ENCODE results near the gene ARSK. TPM values are rescaled to one million over a fixed set of nuclear protein-coding genes. Genes with fewer than 3 reads are reported as not detected.
"Not testable (repeated sequence)": the region's sequence is repeated elsewhere in the genome, so short reads cannot be mapped to it uniquely, and the experiment has no call there.

ARSK gene
- total and polyA plus RNA-seq, 10 of the 15 experiments (the other 5 are each of a cell fraction or from before 2014, with no cell fraction given) = 1.6 to 9.5 (median 5.8) TPM

- TF ChIP-seq RELB (IDR thresholded peaks at IDR 0.05; ENCODE audit: low read depth) (no peak), POLR2A (IDR thresholded peaks at IDR 0.05; ENCODE audit: low read depth, low read length) (peak; percentile 61), RAD51 (IDR thresholded peaks at IDR 0.05) (0 out of 2 replicates have a peak, but pooled peaks have one; percentile 12), ZSCAN29 (IDR thresholded peaks at IDR 0.05) (no peak), KAT2A (conservative IDR thresholded peaks at IDR 0.05; ENCODE audit: control insufficient read depth, low read depth, low read length) (no peak)
Observed at GRCh38 chr5:95631991-95632675, 77.2 kb downstream of the ARSK start (continued).

- DNase-seq (ENCODE audit: low read depth, low spot score); H3K36me3 ChIP-seq (ENCODE audit: control insufficient read depth in 2 of 2, insufficient read depth in 2 of 2, low read length in 1 of 2); H4K20me1 ChIP-seq (ENCODE audit: control insufficient read depth, insufficient read depth); H3K4me1 ChIP-seq (ENCODE audit: control insufficient read depth, insufficient read depth, low read length); intact Hi-C loops (cut with micrococcal nuclease; ENCODE audit: unreplicated experiment); H3K27ac ChIP-seq (ENCODE audit: control insufficient read depth, insufficient read depth); RAD21 ChIA-PET (ENCODE audit: unreplicated experiment); CTCF ChIA-PET; POLR2A ChIA-PET; in situ Hi-C loops (cut with MboI); ATAC-seq; H3K27me3 ChIP-seq (replicated peaks in 1 of 2; ENCODE audit: control insufficient read depth in 2 of 2, insufficient read depth in 2 of 2, low read length in 1 of 2); H3K9ac ChIP-seq (ENCODE audit: control insufficient read depth, insufficient read depth, low read length); BruUV-seq (replicated peaks); H3K4me2 ChIP-seq (ENCODE audit: control insufficient read depth, insufficient read depth); FAIRE-seq; H2AFZ ChIP-seq (ENCODE audit: control insufficient read depth, low read depth, low read length); H3K9me3 ChIP-seq (replicated peaks; ENCODE audit: control insufficient read depth, insufficient read depth, low read length); H3K4me3 ChIP-seq; SMC1A ChIA-PET (ENCODE audit: uncharacterized antibody, unreplicated experiment); H3K79me2 ChIP-seq (ENCODE audit: control insufficient read depth, insufficient read depth, low read length): not testable (repeated sequence)
- WGBS (ENCODE audit: insufficient coverage, insufficient replicate concordance, low lambda C conversion rate, missing lambda C conversion rate) = 100% methylated on average over 1 of the region's 2 CpGs
Observed at GRCh38 chr5:95632942-95633341, 78.0 kb downstream of the ARSK start.

Measured in GM12878 (cell line).